ENCODE results near the gene PLCB2. TPM values are rescaled to one million over a fixed set of nuclear protein-coding genes. Genes with fewer than 3 reads are reported as not detected.

PLCB2 gene
- 0.22 and 0.76 TPM in 2 replicates for total RNA-seq (2012; rRNA removed)

- Histone ChIP-seq H3K9me3 (replicated peaks; ENCODE audit: low read length) (no peaks in the 10 kb centered on the region), H3K36me3 (ENCODE audit: insufficient read depth, low read length) (no peaks in the 10 kb centered on the region), H3K9ac (ENCODE audit: low read depth, low read length) (no peak within 1 kb of the TSS), H3K4me1 (ENCODE audit: control insufficient read depth, insufficient read depth, low read length) (no peaks in the 10 kb centered on the region), H3K4me3 (ENCODE audit: low read length) (no peak within 1 kb of the TSS), H3K27me3 (ENCODE audit: control insufficient read depth, insufficient read depth, low read length) (peaks cover 75% of the 10 kb centered on the region), H3K4me2 (ENCODE audit: low read length) (no peak within 1 kb of the TSS)
Measured at GRCh38 chr15:40307421-40308211, at the start of gene PLCB2. TSS of gene PLCB2 (minus strand) at chr15:40307935. CDS start at chr15:40307672, 263 bp downstream.

- H3K9me3 ChIP-seq (replicated peaks; ENCODE audit: low read length), result no peaks in the 10 kb centered on the region
- H3K27me3 ChIP-seq (ENCODE audit: control insufficient read depth, insufficient read depth, low read length), result peaks cover 55% of the 10 kb centered on the region
- peaks cover 12% of the 10 kb centered on the region for H3K4me1 ChIP-seq (ENCODE audit: control insufficient read depth, insufficient read depth, low read length)
- no peaks in the 10 kb centered on the region for H3K36me3 ChIP-seq (ENCODE audit: insufficient read depth, low read length)
- H3K9ac ChIP-seq (ENCODE audit: low read depth, low read length), result no peak overlapping the region
- H3K4me3 ChIP-seq (ENCODE audit: low read length), result no peak overlapping the region
- H3K4me2 ChIP-seq (ENCODE audit: low read length), result peak overlapping the region; percentile 84
Measured at GRCh38 chr15:40357246-40357645, 49.5 kb upstream of the PLCB2 start.

GRCh38 chr15:40355976-40356585 lies 48.3 kb upstream of the PLCB2 start:
- Histone ChIP-seq H3K36me3 (ENCODE audit: insufficient read depth, low read length) (no peaks in the 10 kb centered on the region), H3K4me2 (ENCODE audit: low read length) (no peak overlapping the region), H3K9ac (ENCODE audit: low read depth, low read length) (no peak overlapping the region), H3K4me3 (ENCODE audit: low read length) (no peak overlapping the region), H3K27me3 (ENCODE audit: control insufficient read depth, insufficient read depth, low read length) (peaks cover 47% of the 10 kb centered on the region), H3K4me1 (ENCODE audit: control insufficient read depth, insufficient read depth, low read length) (peaks cover 12% of the 10 kb centered on the region), H3K9me3 (replicated peaks; ENCODE audit: low read length) (no peaks in the 10 kb centered on the region)

GRCh38 chr15:40354408-40355171 lies 46.9 kb upstream of the PLCB2 start:
- peaks cover 39% of the 10 kb centered on the region for H3K27me3 ChIP-seq (ENCODE audit: control insufficient read depth, insufficient read depth, low read length)
- H3K4me3 ChIP-seq (ENCODE audit: low read length), result no peak overlapping the region

GRCh38 chr15:40353697-40354096 lies 46.0 kb upstream of the PLCB2 start:
- Histone ChIP-seq H3K4me3 (ENCODE audit: low read length) (no peak overlapping the region), H3K36me3 (ENCODE audit: insufficient read depth, low read length) (no peaks in the 10 kb centered on the region), H3K9ac (ENCODE audit: low read depth, low read length) (no peak overlapping the region), H3K27me3 (ENCODE audit: control insufficient read depth, insufficient read depth, low read length) (peaks cover 30% of the 10 kb centered on the region), H3K4me1 (ENCODE audit: control insufficient read depth, insufficient read depth, low read length) (peaks cover 8% of the 10 kb centered on the region), H3K4me2 (ENCODE audit: low read length) (no peak overlapping the region), H3K9me3 (replicated peaks; ENCODE audit: low read length) (no peaks in the 10 kb centered on the region)

More at GRCh38 chr15:40354408-40355171, 46.9 kb upstream of the PLCB2 start:
- Histone ChIP-seq H3K36me3 (ENCODE audit: insufficient read depth, low read length) (no peaks in the 10 kb centered on the region), H3K4me2 (ENCODE audit: low read length) (no peak overlapping the region), H3K9me3 (replicated peaks; ENCODE audit: low read length) (no peaks in the 10 kb centered on the region), H3K9ac (ENCODE audit: low read depth, low read length) (no peak overlapping the region), H3K4me1 (ENCODE audit: control insufficient read depth, insufficient read depth, low read length) (peaks cover 12% of the 10 kb centered on the region)

GRCh38 chr15:40352281-40352901 lies 44.7 kb upstream of the PLCB2 start:
- Histone ChIP-seq H3K36me3 (ENCODE audit: insufficient read depth, low read length) (no peaks in the 10 kb centered on the region), H3K9ac (ENCODE audit: low read depth, low read length) (no peak overlapping the region), H3K9me3 (replicated peaks; ENCODE audit: low read length) (no peaks in the 10 kb centered on the region), H3K27me3 (ENCODE audit: control insufficient read depth, insufficient read depth, low read length) (peaks cover 29% of the 10 kb centered on the region), H3K4me2 (ENCODE audit: low read length) (no peak overlapping the region), H3K4me3 (ENCODE audit: low read length) (no peak overlapping the region), H3K4me1 (ENCODE audit: control insufficient read depth, insufficient read depth, low read length) (peaks cover 4% of the 10 kb centered on the region)

- Histone ChIP-seq H3K27me3 (ENCODE audit: control insufficient read depth, insufficient read depth, low read length) (peaks cover 29% of the 10 kb centered on the region), H3K36me3 (ENCODE audit: insufficient read depth, low read length) (no peaks in the 10 kb centered on the region)
Measured at GRCh38 chr15:40349163-40349562, 41.4 kb upstream of the PLCB2 start.

GRCh38 chr15:40348474-40348870 lies 40.7 kb upstream of the PLCB2 start:
- H3K9me3 ChIP-seq (replicated peaks; ENCODE audit: low read length), result no peaks in the 10 kb centered on the region
- H3K4me3 ChIP-seq (ENCODE audit: low read length), result no peak overlapping the region
- no peaks in the 10 kb centered on the region for H3K36me3 ChIP-seq (ENCODE audit: insufficient read depth, low read length)
- H3K4me2 ChIP-seq (ENCODE audit: low read length), result no peak overlapping the region
- H3K9ac ChIP-seq (ENCODE audit: low read depth, low read length), result no peak overlapping the region
- peaks cover 10% of the 10 kb centered on the region for H3K4me1 ChIP-seq (ENCODE audit: control insufficient read depth, insufficient read depth, low read length)
- peaks cover 22% of the 10 kb centered on the region for H3K27me3 ChIP-seq (ENCODE audit: control insufficient read depth, insufficient read depth, low read length)

More at GRCh38 chr15:40349163-40349562, 41.4 kb upstream of the PLCB2 start:
- Histone ChIP-seq H3K9ac (ENCODE audit: low read depth, low read length) (no peak overlapping the region), H3K4me2 (ENCODE audit: low read length) (no peak overlapping the region), H3K4me3 (ENCODE audit: low read length) (no peak overlapping the region), H3K4me1 (ENCODE audit: control insufficient read depth, insufficient read depth, low read length) (peaks cover 3% of the 10 kb centered on the region), H3K9me3 (replicated peaks; ENCODE audit: low read length) (no peaks in the 10 kb centered on the region)

- Histone ChIP-seq H3K9ac (ENCODE audit: low read depth, low read length) (no peak overlapping the region), H3K36me3 (ENCODE audit: insufficient read depth, low read length) (no peaks in the 10 kb centered on the region), H3K9me3 (replicated peaks; ENCODE audit: low read length) (no peaks in the 10 kb centered on the region), H3K27me3 (ENCODE audit: control insufficient read depth, insufficient read depth, low read length) (peaks cover 16% of the 10 kb centered on the region), H3K4me1 (ENCODE audit: control insufficient read depth, insufficient read depth, low read length) (peaks cover 17% of the 10 kb centered on the region), H3K4me2 (ENCODE audit: low read length) (no peak overlapping the region), H3K4me3 (ENCODE audit: low read length) (no peak overlapping the region)
Measured at GRCh38 chr15:40347559-40348473, 40.1 kb upstream of the PLCB2 start.

Measured in skeletal muscle satellite cell (primary cell).